ENCODE data around the gene STUM.

Gene STUM

DNA sequence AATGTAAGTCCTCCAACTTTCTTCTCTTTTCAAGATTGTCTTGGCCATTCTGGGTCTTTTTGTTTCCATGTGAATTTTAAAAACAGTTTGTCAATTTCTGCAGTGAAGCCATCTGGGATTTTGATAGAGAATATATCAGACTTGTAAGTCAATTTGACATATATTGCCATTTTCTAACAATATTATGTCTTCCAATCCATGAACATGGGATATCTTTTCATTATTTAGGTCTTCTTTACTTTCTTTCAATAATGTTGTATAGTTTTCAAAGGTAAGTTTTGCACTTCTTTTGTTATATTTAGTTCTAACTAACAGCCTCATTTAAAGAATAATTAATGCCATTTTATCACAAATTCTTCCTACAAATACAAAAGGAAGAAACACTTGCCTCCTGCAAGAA, 73.4 kb downstream of the STUM start:
- DNase-seq (no peak), ATAC-seq (ENCODE audit: insufficient read depth, low read depth) (no peak)
- H3K4me2 ChIP-seq (ENCODE audit: insufficient read depth, low read length): no peak overlapping the region
- H3K9ac ChIP-seq (ENCODE audit: low read depth, low read length): no peak overlapping the region
- H2AFZ ChIP-seq (ENCODE audit: low read depth, low read length): no peak overlapping the region
- TF ChIP-seq, protein P1, sequence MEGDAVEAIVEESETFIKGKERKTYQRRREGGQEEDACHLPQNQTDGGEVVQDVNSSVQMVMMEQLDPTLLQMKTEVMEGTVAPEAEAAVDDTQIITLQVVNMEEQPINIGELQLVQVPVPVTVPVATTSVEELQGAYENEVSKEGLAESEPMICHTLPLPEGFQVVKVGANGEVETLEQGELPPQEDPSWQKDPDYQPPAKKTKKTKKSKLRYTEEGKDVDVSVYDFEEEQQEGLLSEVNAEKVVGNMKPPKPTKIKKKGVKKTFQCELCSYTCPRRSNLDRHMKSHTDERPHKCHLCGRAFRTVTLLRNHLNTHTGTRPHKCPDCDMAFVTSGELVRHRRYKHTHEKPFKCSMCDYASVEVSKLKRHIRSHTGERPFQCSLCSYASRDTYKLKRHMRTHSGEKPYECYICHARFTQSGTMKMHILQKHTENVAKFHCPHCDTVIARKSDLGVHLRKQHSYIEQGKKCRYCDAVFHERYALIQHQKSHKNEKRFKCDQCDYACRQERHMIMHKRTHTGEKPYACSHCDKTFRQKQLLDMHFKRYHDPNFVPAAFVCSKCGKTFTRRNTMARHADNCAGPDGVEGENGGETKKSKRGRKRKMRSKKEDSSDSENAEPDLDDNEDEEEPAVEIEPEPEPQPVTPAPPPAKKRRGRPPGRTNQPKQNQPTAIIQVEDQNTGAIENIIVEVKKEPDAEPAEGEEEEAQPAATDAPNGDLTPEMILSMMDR (IDR thresholded peaks at IDR 0.05; ENCODE audit: borderline replicate concordance, extremely low read depth, low read length, poor library complexity, severe bottlenecking): no peak
- no peak for TF ChIP-seq EZH2 (IDR thresholded peaks at IDR 0.05; ENCODE audit: borderline replicate concordance, low read depth, low read length, severe bottlenecking)
- H3K36me3 ChIP-seq (ENCODE audit: insufficient read depth, low read length): no peaks in the 10 kb centered on the region
- H4K20me1 ChIP-seq (ENCODE audit: insufficient read depth, low read length): no peaks in the 10 kb centered on the region
- H3K4me1 ChIP-seq (ENCODE audit: insufficient read depth, low read length): peaks cover 10% of the 10 kb centered on the region
- no peaks in the 10 kb centered on the region for H3K27me3 ChIP-seq (ENCODE audit: insufficient read depth, low read length, poor library complexity)
- no peaks in the 10 kb centered on the region for H3K9me3 ChIP-seq (ENCODE audit: insufficient read depth, low read length, severe bottlenecking)
- H3K4me3 ChIP-seq (ENCODE audit: low read depth in 1 of 2, low read length in 2 of 2): no peak overlapping the region
- H3K79me2 ChIP-seq (ENCODE audit: insufficient read depth, low read length): no peaks in the 10 kb centered on the region
- no peak overlapping the region for H3K27ac ChIP-seq (ENCODE audit: low read length)

DNA sequence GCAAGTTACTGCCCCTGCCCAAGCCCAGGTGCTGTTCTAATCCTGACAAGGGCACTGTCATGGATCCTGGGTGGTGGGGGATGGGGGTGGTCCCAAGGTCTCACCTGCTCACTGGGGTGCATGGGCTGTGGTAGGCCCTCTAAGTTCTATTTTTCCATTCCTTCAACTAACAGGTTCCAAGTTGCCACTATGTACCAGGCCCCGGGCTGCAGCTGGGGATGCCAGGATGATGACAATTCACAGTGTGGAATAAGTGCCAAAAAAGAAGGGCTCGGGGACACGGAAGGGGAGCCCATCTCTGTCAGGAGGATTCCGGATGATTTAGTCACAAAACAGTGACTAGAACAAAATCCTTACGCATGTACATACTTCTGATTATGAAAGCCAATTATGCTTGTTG, 76.0 kb downstream of the STUM start:
- H3K36me3 ChIP-seq (ENCODE audit: insufficient read depth, low read length): no peaks in the 10 kb centered on the region

DNA sequence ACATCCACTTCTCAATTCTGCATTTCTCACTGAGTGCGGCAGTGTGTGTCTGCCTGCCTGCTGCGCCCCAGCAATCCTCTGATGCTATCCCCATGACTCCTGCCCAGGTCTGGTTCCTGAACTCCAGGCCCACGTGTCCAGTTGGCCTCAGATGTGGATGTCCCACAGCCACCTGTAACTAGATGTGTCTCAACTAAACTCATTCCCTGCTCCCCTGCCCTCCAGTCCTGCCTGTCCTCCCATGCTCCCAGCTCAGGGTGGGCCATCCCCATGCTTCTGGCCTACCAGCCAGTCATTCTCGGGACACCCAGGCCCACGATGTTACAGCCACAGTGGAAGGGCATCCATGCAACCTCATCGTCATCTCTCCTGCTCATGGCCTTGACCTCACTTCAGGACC, 76.8 kb downstream of the STUM start:
- TF ChIP-seq, protein P1 (IDR thresholded peaks at IDR 0.05; ENCODE audit: borderline replicate concordance, extremely low read depth, low read length, poor library complexity, severe bottlenecking): no peak
- TF ChIP-seq EZH2 (IDR thresholded peaks at IDR 0.05; ENCODE audit: borderline replicate concordance, low read depth, low read length, severe bottlenecking): no peak
- no peak overlapping the region for H2AFZ ChIP-seq (ENCODE audit: low read depth, low read length)

More for the DNA sequence above, 76.0 kb downstream of the STUM start:
- H3K9me3 ChIP-seq (ENCODE audit: insufficient read depth, low read length, severe bottlenecking): no peaks in the 10 kb centered on the region
- no peak for DNase-seq
- TF ChIP-seq, protein P1 (IDR thresholded peaks at IDR 0.05; ENCODE audit: borderline replicate concordance, extremely low read depth, low read length, poor library complexity, severe bottlenecking): no peak
- no peak for TF ChIP-seq EZH2 (IDR thresholded peaks at IDR 0.05; ENCODE audit: borderline replicate concordance, low read depth, low read length, severe bottlenecking)
- no peaks in the 10 kb centered on the region for H3K27me3 ChIP-seq (ENCODE audit: insufficient read depth, low read length, poor library complexity)
- H3K79me2 ChIP-seq (ENCODE audit: insufficient read depth, low read length): no peaks in the 10 kb centered on the region
- no peak overlapping the region for H2AFZ ChIP-seq (ENCODE audit: low read depth, low read length)
- no peak overlapping the region for H3K9ac ChIP-seq (ENCODE audit: low read depth, low read length)
- no peak overlapping the region for H3K4me3 ChIP-seq (ENCODE audit: low read depth in 1 of 2, low read length in 2 of 2)
- no peak for ATAC-seq (ENCODE audit: insufficient read depth, low read depth)
- no peak overlapping the region for H3K27ac ChIP-seq (ENCODE audit: low read length)
- peaks cover 10% of the 10 kb centered on the region for H3K4me1 ChIP-seq (ENCODE audit: insufficient read depth, low read length)
- no peaks in the 10 kb centered on the region for H4K20me1 ChIP-seq (ENCODE audit: insufficient read depth, low read length)
- no peak overlapping the region for H3K4me2 ChIP-seq (ENCODE audit: insufficient read depth, low read length)

More for the DNA sequence above, 76.8 kb downstream of the STUM start:
- Histone ChIP-seq H4K20me1 (ENCODE audit: insufficient read depth, low read length) (no peaks in the 10 kb centered on the region), H3K4me2 (ENCODE audit: insufficient read depth, low read length) (no peak overlapping the region), H3K4me1 (ENCODE audit: insufficient read depth, low read length) (peaks cover 10% of the 10 kb centered on the region), H3K9me3 (ENCODE audit: insufficient read depth, low read length, severe bottlenecking) (no peaks in the 10 kb centered on the region), H3K79me2 (ENCODE audit: insufficient read depth, low read length) (no peaks in the 10 kb centered on the region), H3K27ac (ENCODE audit: low read length) (no peak overlapping the region), H3K9ac (ENCODE audit: low read depth, low read length) (no peak overlapping the region), H3K27me3 (ENCODE audit: insufficient read depth, low read length, poor library complexity) (no peaks in the 10 kb centered on the region), H3K36me3 (ENCODE audit: insufficient read depth, low read length) (no peaks in the 10 kb centered on the region), H3K4me3 (ENCODE audit: low read depth in 1 of 2, low read length in 2 of 2) (no peak overlapping the region)
- ATAC-seq (ENCODE audit: insufficient read depth, low read depth): no peak
- no peak for DNase-seq

Data from DND-41 (cell line).